HepG2 (cell line): ENCODE results near the gene ZSCAN23. TPM values are rescaled to one million over a fixed set of nuclear protein-coding genes. Genes with fewer than 3 reads are reported as not detected.

Experiments used
- AGO1 ChIP-seq: fragments of 200-400 bp; formaldehyde crosslinking; IDR thresholded peaks from 2 replicates; pipeline ENCODE4 v1.6.1; 2017; ENCODE audit warnings: mild to moderate bottlenecking, low read depth, low read length, moderate library complexity; ENCODE audit not compliant: poor library complexity, severe bottlenecking
- ASH2L ChIP-seq: fragments of 300-600, 200-600 bp; sonication (generic); IDR thresholded peaks from 2 replicates; pipeline ENCODE4 v1.7.0; 2017; ENCODE audit warnings: low read depth, mild to moderate bottlenecking, moderate library complexity, mixed read lengths, low read length; ENCODE audit not compliant: insufficient read length
- CBX2 ChIP-seq, 2 experiments: fragments of 200-600 bp in 1 of 2; sonication (generic); formaldehyde crosslinking in 1 of 2; IDR thresholded peaks; 2 replicates each; pipeline versions ENCODE4 v1.7.0 to v1.8.1; 2018 to 2022; ENCODE audit warnings: low read depth in 2 of 2, low read length in 1 of 2, mild to moderate bottlenecking in 1 of 2, missing genetic modification reagents in 1 of 2
- HMG20B ChIP-seq: conservative IDR thresholded peaks from 2 replicates; pipeline ENCODE4 v1.6.1; 2016; ENCODE audit warnings: missing genetic modification reagents, missing compliant biosample characterization
- ISL2 ChIP-seq: sonication (generic); formaldehyde crosslinking; IDR thresholded peaks from 2 replicates; pipeline ENCODE4 v1.5.0; 2020; ENCODE audit warnings: missing genetic modification reagents
- KDM2A ChIP-seq: sonication (generic); formaldehyde crosslinking; IDR thresholded peaks from 2 replicates; pipeline ENCODE4 v1.4.0; 2020; ENCODE audit warnings: low read depth, missing genetic modification reagents, borderline replicate concordance
- SRSF1 ChIP-seq: fragments of 200-400 bp; formaldehyde crosslinking; optimal IDR thresholded peaks from 2 replicates; pipeline ENCODE3; 2017; ENCODE audit warnings: mild to moderate bottlenecking, low read depth, low read length, moderate library complexity
- SSRP1 ChIP-seq: IDR thresholded peaks from 2 replicates; pipeline ENCODE4 v1.6.1; 2016; ENCODE audit warnings: control low read depth
- ZMYM4 ChIP-seq: sonication (generic); formaldehyde crosslinking; IDR thresholded peaks from 2 replicates; pipeline ENCODE4 v1.8.1; 2023; ENCODE audit warnings: mild to moderate bottlenecking, missing genetic modification reagents
- polyA plus RNA-seq, 8 experiments: library from polyadenylated mRNA; depleted of rRNA in 3 of 8; stranded (reverse) in 7 of 8; unstranded in 1 of 8; fragments of >200 nt; fragmentation: Illumina TruSeq in 4 of 8; extraction: Trizol in 4 of 8; gene quantifications; 2 replicates each; pipeline versions ENCODE4 v1.2.1 to v1.2.3, GENCODE V29; 2011 to 2016; ENCODE audit warnings: low read depth in 4 of 8, missing spikeins in 1 of 8, mixed read lengths in 1 of 8; ENCODE audit not compliant: insufficient read depth in 1 of 8
- total RNA-seq, 5 experiments: library from RNA; depleted of rRNA; stranded (reverse); fragments of >200 nt; fragmentation: Illumina TruSeq; extraction: Trizol; gene quantifications; 2 replicates each; pipeline ENCODE4 v1.2.3, GENCODE V29; 2016; ENCODE audit warnings: low read depth in 1 of 5
- TF ChIP-seq, protein P1 (sequence below): sonication (generic); formaldehyde crosslinking; IDR thresholded peaks from 2 replicates; pipeline ENCODE4 v1.4.0; 2020; ENCODE audit warnings: missing genetic modification reagents, borderline replicate concordance
- TF ChIP-seq, protein P2 (sequence below): sonication (generic); formaldehyde crosslinking; IDR thresholded peaks from 2 replicates; pipeline ENCODE4 v1.4.0; 2020; ENCODE audit warnings: missing genetic modification reagents
- TF ChIP-seq, protein P3 (sequence below): sonication (generic); formaldehyde crosslinking; IDR thresholded peaks from 2 replicates; pipeline ENCODE4 v1.5.0; 2020; ENCODE audit warnings: mild to moderate bottlenecking, missing genetic modification reagents, borderline replicate concordance
- TF ChIP-seq, protein P4 (sequence below): sonication (generic); formaldehyde crosslinking; IDR thresholded peaks from 2 replicates; pipeline ENCODE4 v1.4.0; 2020; ENCODE audit warnings: mild to moderate bottlenecking, missing genetic modification reagents

ZSCAN23 gene
- total and polyA plus RNA-seq, 2 of the 13 experiments (the other 11 are each of a cell fraction or from before 2014, with no cell fraction given), result 0.29 to 1.2 TPM

DNA sequence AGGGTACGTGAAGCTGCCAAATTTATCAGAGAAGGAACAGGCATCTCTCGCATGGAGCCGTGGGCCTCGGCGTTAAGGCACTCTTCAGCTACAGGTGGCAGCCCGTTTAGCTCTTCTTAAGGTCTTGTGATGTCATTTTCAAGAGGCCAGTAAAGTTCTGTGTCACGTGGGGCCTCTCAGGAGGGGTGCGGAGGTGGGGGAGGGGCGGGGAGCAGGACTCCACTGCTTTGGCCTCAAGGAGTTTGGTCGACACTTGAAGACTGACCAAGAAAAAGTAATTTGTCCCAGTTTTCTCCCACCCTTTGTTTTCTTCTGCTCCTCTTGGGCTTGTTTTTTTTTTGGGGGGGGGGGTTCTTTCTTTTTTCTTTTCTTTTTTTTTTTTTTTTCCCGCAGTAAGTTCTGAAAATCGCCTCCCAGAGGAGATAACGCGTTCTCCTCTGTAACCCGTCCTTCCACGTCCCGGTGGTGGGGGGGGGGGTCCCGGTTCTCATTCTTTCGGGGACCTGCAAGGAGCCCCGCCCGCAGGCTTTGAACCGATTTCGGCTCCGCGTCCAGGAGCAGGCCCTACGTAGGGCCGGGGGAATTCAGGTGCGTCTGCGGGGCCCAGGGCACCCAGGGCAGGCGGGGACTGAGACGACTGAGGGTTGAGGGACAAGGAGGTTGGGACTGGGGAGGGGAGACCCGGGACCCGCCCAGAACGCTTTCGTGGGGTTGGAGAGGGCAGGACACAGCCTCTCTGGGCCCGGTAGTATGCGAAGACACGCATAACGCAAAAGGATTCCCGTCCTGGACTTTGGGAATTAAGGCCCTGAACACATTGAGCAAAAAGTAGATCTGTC lies 46.3 kb upstream of the ZSCAN23 start (continued):
- TF ChIP-seq, protein P1, sequence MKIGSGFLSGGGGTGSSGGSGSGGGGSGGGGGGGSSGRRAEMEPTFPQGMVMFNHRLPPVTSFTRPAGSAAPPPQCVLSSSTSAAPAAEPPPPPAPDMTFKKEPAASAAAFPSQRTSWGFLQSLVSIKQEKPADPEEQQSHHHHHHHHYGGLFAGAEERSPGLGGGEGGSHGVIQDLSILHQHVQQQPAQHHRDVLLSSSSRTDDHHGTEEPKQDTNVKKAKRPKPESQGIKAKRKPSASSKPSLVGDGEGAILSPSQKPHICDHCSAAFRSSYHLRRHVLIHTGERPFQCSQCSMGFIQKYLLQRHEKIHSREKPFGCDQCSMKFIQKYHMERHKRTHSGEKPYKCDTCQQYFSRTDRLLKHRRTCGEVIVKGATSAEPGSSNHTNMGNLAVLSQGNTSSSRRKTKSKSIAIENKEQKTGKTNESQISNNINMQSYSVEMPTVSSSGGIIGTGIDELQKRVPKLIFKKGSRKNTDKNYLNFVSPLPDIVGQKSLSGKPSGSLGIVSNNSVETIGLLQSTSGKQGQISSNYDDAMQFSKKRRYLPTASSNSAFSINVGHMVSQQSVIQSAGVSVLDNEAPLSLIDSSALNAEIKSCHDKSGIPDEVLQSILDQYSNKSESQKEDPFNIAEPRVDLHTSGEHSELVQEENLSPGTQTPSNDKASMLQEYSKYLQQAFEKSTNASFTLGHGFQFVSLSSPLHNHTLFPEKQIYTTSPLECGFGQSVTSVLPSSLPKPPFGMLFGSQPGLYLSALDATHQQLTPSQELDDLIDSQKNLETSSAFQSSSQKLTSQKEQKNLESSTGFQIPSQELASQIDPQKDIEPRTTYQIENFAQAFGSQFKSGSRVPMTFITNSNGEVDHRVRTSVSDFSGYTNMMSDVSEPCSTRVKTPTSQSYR, result peak; percentile 66; the same call in 1 of the 2 replicates
- TF ChIP-seq ISL2 (CRISPR knock-in tag), result 0 out of 2 replicates have a peak, but pooled peaks have one; percentile 19
- peak; percentile 39 for TF ChIP-seq AGO1
- TF ChIP-seq, protein P2, sequence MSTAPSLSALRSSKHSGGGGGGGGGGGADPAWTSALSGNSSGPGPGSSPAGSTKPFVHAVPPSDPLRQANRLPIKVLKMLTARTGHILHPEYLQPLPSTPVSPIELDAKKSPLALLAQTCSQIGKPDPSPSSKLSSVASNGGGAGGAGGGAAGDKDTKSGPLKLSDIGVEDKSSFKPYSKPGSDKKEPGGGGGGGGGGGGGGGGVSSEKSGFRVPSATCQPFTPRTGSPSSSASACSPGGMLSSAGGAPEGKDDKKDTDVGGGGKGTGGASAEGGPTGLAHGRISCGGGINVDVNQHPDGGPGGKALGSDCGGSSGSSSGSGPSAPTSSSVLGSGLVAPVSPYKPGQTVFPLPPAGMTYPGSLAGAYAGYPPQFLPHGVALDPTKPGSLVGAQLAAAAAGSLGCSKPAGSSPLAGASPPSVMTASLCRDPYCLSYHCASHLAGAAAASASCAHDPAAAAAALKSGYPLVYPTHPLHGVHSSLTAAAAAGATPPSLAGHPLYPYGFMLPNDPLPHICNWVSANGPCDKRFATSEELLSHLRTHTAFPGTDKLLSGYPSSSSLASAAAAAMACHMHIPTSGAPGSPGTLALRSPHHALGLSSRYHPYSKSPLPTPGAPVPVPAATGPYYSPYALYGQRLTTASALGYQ (CRISPR knock-in tag), result 0 out of 2 replicates have a peak, but pooled peaks have one; percentile 37
- TF ChIP-seq ASH2L, result peak; percentile 30
- TF ChIP-seq, protein P3, sequence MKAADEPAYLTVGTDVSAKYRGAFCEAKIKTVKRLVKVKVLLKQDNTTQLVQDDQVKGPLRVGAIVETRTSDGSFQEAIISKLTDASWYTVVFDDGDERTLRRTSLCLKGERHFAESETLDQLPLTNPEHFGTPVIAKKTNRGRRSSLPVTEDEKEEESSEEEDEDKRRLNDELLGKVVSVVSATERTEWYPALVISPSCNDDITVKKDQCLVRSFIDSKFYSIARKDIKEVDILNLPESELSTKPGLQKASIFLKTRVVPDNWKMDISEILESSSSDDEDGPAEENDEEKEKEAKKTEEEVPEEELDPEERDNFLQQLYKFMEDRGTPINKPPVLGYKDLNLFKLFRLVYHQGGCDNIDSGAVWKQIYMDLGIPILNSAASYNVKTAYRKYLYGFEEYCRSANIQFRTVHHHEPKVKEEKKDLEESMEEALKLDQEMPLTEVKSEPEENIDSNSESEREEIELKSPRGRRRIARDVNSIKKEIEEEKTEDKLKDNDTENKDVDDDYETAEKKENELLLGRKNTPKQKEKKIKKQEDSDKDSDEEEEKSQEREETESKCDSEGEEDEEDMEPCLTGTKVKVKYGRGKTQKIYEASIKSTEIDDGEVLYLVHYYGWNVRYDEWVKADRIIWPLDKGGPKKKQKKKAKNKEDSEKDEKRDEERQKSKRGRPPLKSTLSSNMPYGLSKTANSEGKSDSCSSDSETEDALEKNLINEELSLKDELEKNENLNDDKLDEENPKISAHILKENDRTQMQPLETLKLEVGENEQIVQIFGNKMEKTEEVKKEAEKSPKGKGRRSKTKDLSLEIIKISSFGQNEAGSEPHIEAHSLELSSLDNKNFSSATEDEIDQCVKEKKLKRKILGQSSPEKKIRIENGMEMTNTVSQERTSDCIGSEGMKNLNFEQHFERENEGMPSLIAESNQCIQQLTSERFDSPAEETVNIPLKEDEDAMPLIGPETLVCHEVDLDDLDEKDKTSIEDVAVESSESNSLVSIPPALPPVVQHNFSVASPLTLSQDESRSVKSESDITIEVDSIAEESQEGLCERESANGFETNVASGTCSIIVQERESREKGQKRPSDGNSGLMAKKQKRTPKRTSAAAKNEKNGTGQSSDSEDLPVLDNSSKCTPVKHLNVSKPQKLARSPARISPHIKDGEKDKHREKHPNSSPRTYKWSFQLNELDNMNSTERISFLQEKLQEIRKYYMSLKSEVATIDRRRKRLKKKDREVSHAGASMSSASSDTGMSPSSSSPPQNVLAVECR (CRISPR knock-in tag), result peak; percentile 35; the same call in 1 of the 2 replicates
- no peak for TF ChIP-seq HMG20B (CRISPR knock-in tag)
- TF ChIP-seq SRSF1, result peak; percentile 87
- TF ChIP-seq SSRP1 (CRISPR knock-in tag), result no peak
- TF ChIP-seq KDM2A (CRISPR knock-in tag), result peak; percentile 37; the same call in 1 of the 2 replicates
- TF ChIP-seq, protein P4, sequence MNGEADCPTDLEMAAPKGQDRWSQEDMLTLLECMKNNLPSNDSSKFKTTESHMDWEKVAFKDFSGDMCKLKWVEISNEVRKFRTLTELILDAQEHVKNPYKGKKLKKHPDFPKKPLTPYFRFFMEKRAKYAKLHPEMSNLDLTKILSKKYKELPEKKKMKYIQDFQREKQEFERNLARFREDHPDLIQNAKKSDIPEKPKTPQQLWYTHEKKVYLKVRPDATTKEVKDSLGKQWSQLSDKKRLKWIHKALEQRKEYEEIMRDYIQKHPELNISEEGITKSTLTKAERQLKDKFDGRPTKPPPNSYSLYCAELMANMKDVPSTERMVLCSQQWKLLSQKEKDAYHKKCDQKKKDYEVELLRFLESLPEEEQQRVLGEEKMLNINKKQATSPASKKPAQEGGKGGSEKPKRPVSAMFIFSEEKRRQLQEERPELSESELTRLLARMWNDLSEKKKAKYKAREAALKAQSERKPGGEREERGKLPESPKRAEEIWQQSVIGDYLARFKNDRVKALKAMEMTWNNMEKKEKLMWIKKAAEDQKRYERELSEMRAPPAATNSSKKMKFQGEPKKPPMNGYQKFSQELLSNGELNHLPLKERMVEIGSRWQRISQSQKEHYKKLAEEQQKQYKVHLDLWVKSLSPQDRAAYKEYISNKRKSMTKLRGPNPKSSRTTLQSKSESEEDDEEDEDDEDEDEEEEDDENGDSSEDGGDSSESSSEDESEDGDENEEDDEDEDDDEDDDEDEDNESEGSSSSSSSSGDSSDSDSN (CRISPR knock-in tag), result peak; percentile 74
- 0 out of 2 replicates have a peak, but pooled peaks have one; percentile 28 for TF ChIP-seq ZMYM4
- no peak for TF ChIP-seq CBX2 (IDR thresholded peaks at IDR 0.05; ENCODE audit: low read depth, low read length)
- TF ChIP-seq CBX2 (CRISPR knock-in tag; IDR thresholded peaks at IDR 0.05; ENCODE audit: low read depth), result 0 out of 2 replicates have a peak, but pooled peaks have one; percentile 17
